ENCODE measurements around the gene ADAM10.

The ADAM10 gene

GRCh38 chr15:58551764-58552504 lies 197.6 kb downstream of the ADAM10 start:
- peak; percentile 80 for DNase-seq (ENCODE audit: low read depth)

GRCh38 chr15:58551084-58551763 lies 198.3 kb downstream of the ADAM10 start:
- DNase-seq (ENCODE audit: low read depth) = no peak

- DNase-seq (ENCODE audit: low read depth) = no peak
Observed at GRCh38 chr15:58549785-58550074, 199.8 kb downstream of the ADAM10 start.

- no peak for DNase-seq (ENCODE audit: low read depth)
Observed at GRCh38 chr15:58549013-58549784, 200.3 kb downstream of the ADAM10 start.

DNA sequence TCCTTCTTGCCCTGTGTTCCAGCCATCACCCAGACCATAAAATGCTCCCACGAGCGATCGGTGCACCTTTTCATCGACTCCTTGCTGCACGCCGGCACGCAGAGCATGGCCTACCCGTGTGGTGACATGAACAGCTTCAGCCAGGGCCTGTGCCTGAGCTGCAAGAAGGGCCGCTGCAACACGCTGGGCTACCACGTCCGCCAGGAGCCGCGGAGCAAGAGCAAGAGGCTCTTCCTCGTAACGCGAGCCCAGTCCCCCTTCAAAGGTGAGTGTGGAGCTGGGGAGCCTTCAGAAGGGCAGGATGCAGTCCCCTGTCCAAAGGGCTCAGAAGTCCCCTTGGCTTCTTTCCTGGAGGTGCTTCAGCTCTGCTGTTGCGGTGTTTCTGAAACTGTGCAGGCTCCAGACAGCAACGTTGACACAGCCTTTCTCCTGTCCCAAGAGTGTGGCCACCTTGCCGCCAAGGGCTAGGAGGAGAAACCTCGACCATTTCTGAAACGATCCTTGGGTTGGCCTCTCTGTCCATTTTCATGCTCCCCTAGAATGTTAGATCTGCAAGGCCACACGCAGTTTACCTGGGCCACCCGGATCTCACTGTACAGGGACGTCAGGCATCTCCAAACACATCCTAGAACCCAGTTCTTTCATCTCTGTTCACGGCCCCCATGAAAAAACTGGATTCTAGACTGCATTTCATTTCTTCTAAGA lies 201.0 kb downstream of the ADAM10 start:
- no peak for DNase-seq (ENCODE audit: low read depth)

DNA sequence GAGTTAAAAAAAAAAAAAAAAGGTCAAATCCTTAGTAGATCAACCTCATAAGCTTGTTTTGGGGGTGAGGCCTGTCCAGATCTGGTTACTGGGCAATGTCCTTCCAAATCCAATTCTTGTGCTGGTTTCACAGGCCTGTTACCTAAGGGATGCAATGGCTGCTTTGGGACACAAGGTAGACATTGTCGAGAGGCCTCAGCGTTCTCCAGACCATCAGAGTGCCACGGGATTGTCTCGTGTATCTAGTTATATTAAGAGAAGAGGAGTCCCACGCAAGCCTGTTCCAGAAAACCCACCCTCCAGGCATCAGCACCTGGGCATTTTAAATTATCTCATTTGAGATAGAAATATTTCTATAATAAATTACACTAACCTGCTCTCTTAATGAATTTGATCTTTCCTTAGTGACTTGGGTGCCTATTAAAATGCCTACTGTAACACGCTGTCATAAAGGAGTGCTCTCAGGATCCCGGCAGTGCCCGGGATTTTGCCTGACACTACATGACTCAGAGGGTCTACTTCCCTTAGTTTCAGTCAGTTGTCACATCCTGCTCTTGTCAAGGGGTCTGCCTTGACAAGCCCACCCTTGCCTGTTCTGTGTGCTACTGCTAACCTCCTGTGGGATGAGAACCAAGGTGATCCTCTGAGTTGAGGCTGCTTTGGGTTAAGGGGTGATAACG lies 201.7 kb downstream of the ADAM10 start:
- DNase-seq (ENCODE audit: low read depth) = no peak

GRCh38 chr15:58546635-58547627 lies 202.6 kb downstream of the ADAM10 start:
- peak; percentile 93 for DNase-seq (ENCODE audit: low read depth)

DNA sequence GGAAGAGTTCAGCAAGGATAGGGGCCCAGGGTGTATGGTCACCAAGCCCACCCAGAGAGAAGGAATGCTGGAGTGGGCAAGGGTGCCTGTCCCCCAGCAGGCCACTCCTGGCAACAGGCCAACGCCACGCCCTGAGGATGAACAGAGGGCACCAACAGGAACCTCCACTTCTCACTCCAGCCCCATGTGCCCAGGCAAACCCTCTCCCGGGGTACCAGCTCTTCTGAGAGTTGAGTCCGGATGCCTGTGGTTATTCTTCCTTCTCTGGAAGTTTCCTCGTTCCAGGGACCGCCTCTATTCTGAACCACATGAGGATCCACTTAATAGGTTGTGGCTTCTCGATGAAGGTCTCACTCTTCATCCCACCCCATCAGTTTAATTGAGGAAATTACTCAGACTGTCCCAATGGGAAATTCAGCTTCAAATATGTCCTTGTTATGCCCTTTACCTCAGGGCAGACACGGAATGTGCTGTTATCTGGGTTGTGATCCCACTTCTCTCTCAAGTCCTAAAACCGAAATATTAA lies 203.4 kb downstream of the ADAM10 start:
- DNase-seq (ENCODE audit: low read depth) = no peak

DNA sequence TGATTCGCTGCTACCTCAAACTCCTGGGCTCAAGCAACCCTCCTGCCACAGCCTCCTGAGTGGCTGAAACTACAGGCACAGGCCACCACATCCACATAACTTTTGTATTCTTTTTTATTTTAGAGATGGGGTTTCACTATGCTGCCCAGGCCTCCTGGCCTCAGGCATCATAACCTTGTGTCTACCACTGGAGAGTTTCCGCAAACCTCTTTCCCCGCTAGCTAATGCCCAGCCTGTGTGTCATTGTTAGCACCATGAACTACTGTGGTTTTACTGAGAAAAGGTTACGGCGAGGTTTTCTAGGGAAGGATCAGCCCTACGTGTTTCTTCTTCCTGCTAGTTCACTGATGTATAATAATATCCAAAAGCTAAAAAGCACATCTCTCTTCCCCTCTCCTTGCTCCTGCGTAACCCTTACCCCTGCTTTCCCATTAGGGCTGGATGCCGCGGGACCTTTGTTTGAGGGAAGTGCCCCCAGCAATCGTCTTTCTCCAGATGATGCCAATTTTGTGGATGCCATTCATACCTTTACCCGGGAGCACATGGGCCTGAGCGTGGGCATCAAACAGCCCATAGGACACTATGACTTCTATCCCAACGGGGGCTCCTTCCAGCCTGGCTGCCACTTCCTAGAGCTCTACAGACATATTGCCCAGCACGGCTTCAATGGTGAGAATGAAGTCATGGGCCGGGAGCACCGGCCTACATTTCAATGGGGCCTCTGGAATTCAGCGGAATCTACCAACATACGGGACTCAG lies 204.0 kb downstream of the ADAM10 start:
- DNase-seq (ENCODE audit: low read depth) = no peak

DNA sequence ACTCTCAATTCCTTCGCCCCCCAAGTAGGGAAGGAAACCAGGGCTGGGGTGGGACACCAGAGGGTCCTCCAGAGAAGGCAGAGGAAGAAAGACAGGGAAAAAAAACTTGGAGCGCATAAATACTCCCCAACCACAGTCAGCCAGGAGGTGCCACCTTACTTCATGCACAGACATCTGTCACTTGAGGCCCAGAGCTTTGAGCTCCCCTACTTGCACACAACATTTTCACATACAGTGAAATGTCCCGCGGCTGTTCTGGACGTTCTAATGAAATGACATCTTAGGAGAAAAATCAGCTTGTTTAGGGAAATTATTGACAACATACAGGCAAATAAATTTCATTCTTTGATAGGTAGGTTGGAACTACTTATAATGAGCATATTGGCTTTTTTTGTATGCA lies 204.8 kb downstream of the ADAM10 start:
- no peak for DNase-seq (ENCODE audit: low read depth)

DNA sequence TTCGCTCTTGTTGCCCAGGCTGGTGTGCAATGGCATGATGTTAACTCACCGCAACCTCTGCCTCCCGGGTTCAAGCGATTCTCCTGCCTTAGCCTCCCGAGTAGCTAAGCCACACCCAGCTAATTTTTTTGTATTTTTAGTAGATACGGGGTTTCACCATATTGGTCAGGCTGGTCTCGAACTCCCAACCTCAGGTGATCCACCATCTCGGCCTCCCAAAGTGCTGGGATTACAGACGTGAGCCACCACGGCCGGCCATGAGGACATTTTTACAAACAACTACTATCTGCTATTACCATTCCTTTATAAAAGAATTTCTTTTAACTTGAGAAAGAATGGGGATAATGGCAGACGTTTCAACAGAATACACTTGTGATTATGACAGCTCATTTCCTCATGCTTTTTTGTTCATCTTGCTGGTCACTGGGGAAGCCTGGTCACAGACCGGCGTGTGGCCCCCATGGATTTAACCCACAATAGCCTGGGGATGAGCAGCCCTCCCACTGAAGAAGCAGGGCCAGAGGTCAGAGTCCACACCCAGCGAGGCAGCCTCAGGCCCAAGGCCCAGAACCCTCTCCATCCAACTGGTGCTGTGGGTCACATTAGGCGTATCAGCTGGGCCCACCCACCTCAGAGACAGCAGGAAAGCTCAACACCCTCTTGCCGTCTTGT lies 205.7 kb downstream of the ADAM10 start:
- DNase-seq (ENCODE audit: low read depth) = no peak

DNA sequence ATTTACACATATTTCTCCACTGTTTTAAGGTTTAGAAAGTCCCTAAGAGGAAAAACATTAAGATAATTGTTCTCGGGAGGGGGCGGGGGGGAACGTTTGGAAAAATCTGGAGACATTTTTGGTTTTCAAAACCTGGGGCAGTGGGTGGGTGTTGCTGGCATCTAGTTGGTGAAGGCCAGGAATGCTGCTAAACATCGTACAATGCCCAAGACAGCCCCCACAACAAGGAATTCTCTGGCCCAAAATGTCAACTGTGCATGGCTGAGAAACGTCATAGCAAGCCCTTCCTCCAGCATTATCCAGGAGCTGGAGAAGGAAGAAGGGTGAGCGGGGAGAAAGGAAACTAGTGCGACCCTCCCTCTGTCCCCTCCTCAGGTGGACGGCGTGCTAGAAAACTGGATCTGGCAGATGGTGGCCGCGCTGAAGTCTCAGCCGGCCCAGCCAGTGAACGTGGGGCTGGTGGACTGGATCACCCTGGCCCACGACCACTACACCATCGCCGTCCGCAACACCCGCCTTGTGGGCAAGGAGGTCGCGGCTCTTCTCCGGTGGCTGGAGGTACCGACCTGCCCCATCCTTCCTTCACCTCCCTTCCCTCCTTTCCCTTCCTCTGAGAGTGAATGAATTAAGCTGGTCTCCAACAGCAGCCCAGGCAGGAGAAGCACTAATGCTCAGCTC lies 208.0 kb downstream of the ADAM10 start:
- DNase-seq (ENCODE audit: low read depth) = no peak

DNA sequence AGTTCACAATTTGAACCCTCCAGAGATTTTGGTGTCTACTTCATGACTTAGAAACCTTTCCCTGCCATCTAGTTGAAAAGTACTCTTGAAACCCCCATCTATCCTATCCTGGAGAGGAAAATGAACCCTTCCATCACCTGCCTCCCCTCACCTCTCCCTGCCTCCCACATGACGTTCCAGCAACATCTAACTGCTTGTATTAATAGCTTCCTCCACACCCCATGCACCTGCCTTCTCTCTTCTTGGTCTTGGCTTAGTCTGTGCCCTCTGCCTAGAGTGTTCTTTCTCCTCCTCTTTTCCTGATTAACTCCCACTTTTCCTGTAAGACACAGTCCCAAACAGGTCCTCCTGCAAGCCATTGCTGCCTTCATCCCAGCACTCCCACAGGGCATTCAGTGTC lies 210.0 kb downstream of the ADAM10 start:
- DNase-seq (ENCODE audit: low read depth) = no peak

- no peak for DNase-seq (ENCODE audit: low read depth)
Observed at GRCh38 chr15:58538901-58539300, 210.6 kb downstream of the ADAM10 start.

Measured in HS-5 (cell line).